Left lung (tissue), 10 donors: ENCODE data around the gene LDB2. TPM values are rescaled to one million over a fixed set of nuclear protein-coding genes. Genes with fewer than 3 reads are reported as not detected.

Experiments
- ATAC-seq: fragments of 200-7000 bp; cut with Tn5 transposase; one replicate; pipeline ENCODE4 v1.9.1; 2020; ENCODE audit warnings: moderate library complexity
- DNase-seq, 4 donors: peaks; one replicate each; pipeline ENCODE4 v3.0.0-alpha.2; 2013 to 2020
- H3K27ac ChIP-seq, 2 donors: fragments of 200-600 bp; sonication (generic) in 1 of 2; one replicate each; pipeline versions ENCODE4 v1.5.0 to v1.8.0; 2020 to 2021
- H3K27me3 ChIP-seq, 2 donors: fragments of 200-600 bp; sonication (generic) in 1 of 2; one replicate each; pipeline versions ENCODE4 v1.5.0 to v1.8.0; 2020 to 2021
- H3K36me3 ChIP-seq, 2 donors: fragments of 200-600 bp; sonication (generic) in 1 of 2; one replicate each; pipeline versions ENCODE4 v1.5.0 to v1.8.0; 2020 to 2021
- H3K4me1 ChIP-seq, 2 donors: fragments of 200-600 bp; one replicate each; pipeline ENCODE4 v1.8.0; 2021
- H3K4me3 ChIP-seq, 2 donors: fragments of 200-600 bp; sonication (generic) in 1 of 2; one replicate each; pipeline versions ENCODE4 v1.5.0 to v1.8.0; 2020 to 2021; ENCODE audit warnings: mild to moderate bottlenecking in 1 of 2
- H3K9me3 ChIP-seq, 2 donors: fragments of 200-600 bp; sonication (generic) in 1 of 2; one replicate each; pipeline versions ENCODE4 v1.5.0 to v1.8.0; 2020 to 2021
- intact Hi-C, 2 donors: fragments of 100-400 bp; cut with DNase I; formaldehyde crosslinking; loops; one replicate each; pipeline versions ENCODE4 v1.11.2 to v1.14.2; 2022
- polyA plus RNA-seq, 6 donors: library from polyadenylated mRNA; unstranded; fragments of 120-200 nt; gene quantifications; one replicate each; pipeline ENCODE4 v1.2.1, GENCODE V29; 2013; ENCODE audit not compliant: insufficient read length in 6 of 6
- total RNA-seq, 2 donors: library from RNA; stranded (reverse); fragmentation: NEBNext Ultra II Directional; extraction: Animal tissue kit (Norgen Biotek cat#: 25700); gene quantifications; one replicate each; pipeline ENCODE4 v1.2.1, GENCODE V29; 2021
- TF ChIP-seq, protein P1 (sequence below), 2 donors: fragments of 200-600 bp; sonication (generic) in 1 of 2; IDR thresholded peaks; one replicate each; pipeline versions ENCODE4 v1.5.0 to v1.8.0; 2021; ENCODE audit warnings: antibody characterized with exemption in 2 of 2
- donor health status: DM: no; HTN: yes; CAD: no.
- donor health status: DM: no; HTN: no; CAD: no.

LDB2 gene
- total and polyA plus RNA-seq, 8 donors = 37.7 to 97.0 (median 78.5) TPM

DNA sequence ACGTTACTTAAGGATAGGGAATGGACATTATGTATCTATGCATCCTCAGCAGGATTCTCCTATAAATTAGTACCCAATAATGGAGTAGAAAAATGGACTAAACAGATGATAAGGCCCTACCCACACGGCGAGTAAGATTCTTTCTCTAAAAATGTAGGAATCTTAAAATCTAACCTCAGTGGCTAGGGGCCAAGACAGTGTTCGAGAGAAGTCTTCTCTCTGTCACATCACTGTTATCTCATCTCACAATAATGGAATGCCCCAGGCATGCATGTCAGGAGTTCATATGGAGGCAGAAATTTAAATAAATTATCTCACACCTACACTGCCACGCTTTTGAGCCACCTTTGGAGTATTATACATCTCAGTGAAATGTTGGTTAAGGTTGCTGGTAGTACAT lies 132.9 kb downstream of the LDB2 start:
- H3K9me3 ChIP-seq = no peaks in the 10 kb centered on the region
- no peak overlapping the region for H3K27ac ChIP-seq
- no peak for DNase-seq
- intact Hi-C loops = no loop called here
- ATAC-seq = no peak
- peaks cover 0 to 2% of the 10 kb centered on the region in 2 donors for H3K4me1 ChIP-seq
- no peaks in the 10 kb centered on the region for H3K27me3 ChIP-seq
- H3K4me3 ChIP-seq = no peak overlapping the region
- H3K36me3 ChIP-seq = no peaks in the 10 kb centered on the region
- TF ChIP-seq, protein P1, sequence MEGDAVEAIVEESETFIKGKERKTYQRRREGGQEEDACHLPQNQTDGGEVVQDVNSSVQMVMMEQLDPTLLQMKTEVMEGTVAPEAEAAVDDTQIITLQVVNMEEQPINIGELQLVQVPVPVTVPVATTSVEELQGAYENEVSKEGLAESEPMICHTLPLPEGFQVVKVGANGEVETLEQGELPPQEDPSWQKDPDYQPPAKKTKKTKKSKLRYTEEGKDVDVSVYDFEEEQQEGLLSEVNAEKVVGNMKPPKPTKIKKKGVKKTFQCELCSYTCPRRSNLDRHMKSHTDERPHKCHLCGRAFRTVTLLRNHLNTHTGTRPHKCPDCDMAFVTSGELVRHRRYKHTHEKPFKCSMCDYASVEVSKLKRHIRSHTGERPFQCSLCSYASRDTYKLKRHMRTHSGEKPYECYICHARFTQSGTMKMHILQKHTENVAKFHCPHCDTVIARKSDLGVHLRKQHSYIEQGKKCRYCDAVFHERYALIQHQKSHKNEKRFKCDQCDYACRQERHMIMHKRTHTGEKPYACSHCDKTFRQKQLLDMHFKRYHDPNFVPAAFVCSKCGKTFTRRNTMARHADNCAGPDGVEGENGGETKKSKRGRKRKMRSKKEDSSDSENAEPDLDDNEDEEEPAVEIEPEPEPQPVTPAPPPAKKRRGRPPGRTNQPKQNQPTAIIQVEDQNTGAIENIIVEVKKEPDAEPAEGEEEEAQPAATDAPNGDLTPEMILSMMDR (IDR thresholded peaks at IDR 0.05) = no peak

DNA sequence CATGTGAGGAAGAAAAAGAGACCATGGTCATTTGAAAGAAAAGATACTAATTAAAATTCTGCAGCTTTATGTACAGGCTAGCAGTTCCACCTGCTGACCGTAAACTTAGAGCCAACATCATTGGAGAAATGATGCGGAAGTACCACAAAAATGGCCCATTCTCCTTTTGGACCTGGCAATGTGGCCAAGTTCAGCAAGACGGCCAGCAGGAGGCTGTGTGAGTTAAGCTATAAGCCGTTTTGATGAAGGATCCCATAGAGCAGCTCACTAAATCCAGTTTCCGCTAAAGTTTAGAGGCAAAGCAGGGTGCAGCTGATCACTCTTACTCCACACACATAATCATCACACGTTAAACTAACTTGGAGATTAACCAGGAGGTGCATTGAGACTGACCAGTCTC lies 133.8 kb downstream of the LDB2 start:
- no peak for ATAC-seq
- intact Hi-C loops = no loop called here
- H3K4me3 ChIP-seq = no peak overlapping the region
- H3K27me3 ChIP-seq = no peaks in the 10 kb centered on the region
- DNase-seq = no peak
- no peak overlapping the region for H3K27ac ChIP-seq
- H3K36me3 ChIP-seq = no peaks in the 10 kb centered on the region
- H3K9me3 ChIP-seq = no peaks in the 10 kb centered on the region
- H3K4me1 ChIP-seq = peaks cover 0 to 3% of the 10 kb centered on the region in 2 donors
- TF ChIP-seq, protein P1 (IDR thresholded peaks at IDR 0.05) = peak in 1 of 2 donors; percentile 25

DNA sequence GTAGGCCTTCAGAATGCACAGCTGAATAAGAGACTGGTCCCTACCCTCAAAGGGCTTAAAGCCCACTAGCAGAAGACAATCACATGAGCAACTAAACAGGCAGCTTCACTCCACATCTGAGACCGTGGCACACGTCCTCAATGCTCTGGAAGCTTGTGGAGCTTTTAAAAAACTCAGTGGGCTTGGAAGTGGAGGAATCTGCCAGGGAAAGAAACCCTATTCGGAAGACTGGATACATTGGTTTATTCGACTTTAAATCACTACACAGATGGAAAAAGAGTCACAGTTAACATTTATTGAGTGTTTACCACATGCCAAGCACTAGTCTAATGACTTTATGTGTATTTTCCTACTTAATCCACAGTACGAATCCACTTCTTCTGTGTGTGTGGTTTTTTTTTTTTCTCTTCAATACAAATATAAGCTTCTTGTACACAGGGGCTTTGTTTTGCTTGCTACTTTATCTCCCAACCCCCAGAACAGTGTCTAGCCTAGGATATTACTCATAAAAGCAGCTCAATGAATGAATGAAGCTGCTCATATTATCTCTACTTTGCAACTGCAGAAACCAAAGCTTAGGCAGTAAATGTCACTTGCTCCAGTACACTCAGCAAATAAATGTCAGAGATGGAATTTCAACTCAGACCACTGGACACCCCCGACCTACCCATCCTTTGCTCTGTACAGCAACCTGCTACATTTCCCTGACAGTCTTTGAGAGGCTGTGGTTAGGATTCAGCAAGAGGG lies 137.7 kb downstream of the LDB2 start:
- TF ChIP-seq, protein P1 (IDR thresholded peaks at IDR 0.05) = no peak
- no peak overlapping the region for H3K27ac ChIP-seq
- intact Hi-C loops = no loop called here
- H3K4me1 ChIP-seq = peaks cover 0 to 3% of the 10 kb centered on the region in 2 donors
- H3K4me3 ChIP-seq = no peak overlapping the region
- no peaks in the 10 kb centered on the region for H3K27me3 ChIP-seq
- H3K9me3 ChIP-seq = no peaks in the 10 kb centered on the region
- H3K36me3 ChIP-seq = no peaks in the 10 kb centered on the region
- DNase-seq (no peak), ATAC-seq (no peak)

DNA sequence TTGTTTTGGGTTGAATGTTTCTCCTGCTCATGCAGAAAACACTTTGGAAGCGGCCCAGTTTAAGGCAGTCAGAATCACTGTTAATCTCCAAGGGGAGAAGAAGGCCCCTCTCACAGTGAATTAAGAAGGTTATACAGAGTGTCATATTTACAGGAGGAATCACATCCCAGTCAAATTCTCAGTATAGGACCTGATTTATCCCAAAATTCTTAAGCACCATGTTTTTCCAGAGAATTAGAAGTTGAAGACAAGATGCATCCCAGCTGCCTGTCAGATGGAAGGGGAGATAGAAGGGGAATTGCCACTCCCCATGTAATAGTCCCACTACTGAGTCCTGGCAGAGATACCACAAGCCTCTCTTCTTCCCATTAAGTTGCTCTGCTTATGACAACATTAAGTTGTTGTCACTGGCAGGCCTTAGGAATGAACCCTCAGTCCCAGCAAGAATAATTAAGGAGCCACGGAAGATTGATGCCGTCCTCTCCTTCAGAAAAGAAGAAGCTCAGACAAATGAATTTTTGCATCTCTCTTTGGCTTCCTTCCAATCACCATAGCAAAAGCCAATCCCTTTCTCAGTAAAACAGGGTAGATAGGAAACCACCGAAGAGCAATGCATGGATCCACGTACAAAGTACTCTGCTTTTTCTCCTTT lies 138.4 kb downstream of the LDB2 start:
- intact Hi-C loops = no loop called here
- no peaks in the 10 kb centered on the region for H3K9me3 ChIP-seq
- ATAC-seq = no peak
- no peaks in the 10 kb centered on the region for H3K27me3 ChIP-seq
- peak in 2 of 4 donors; percentile 57 to 77 for DNase-seq
- peaks cover 0 to 3% of the 10 kb centered on the region in 2 donors for H3K4me1 ChIP-seq
- no peaks in the 10 kb centered on the region for H3K36me3 ChIP-seq
- no peak overlapping the region for H3K27ac ChIP-seq
- H3K4me3 ChIP-seq = no peak overlapping the region
- TF ChIP-seq, protein P1 (IDR thresholded peaks at IDR 0.05) = no peak

DNA sequence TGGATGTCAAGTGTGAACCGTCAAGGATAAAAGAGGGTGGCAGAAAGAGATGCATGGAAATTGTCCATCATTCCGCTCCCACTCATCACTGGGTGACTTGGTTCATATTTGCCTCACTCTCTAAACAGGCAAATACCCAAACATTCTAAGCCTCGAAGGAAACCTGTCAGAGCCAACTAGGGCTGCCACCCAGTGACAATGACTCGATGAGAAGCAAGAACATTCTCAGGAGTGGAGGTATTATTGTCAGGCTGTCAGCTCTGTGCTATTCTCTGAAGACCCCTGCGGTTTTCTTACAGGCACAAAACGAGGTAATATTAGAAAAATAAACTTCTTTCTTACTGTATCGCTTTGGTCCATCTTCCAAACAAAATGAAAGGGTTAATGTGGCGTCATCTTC lies 139.6 kb downstream of the LDB2 start:
- Histone ChIP-seq H3K9me3 (no peaks in the 10 kb centered on the region), H3K27me3 (no peaks in the 10 kb centered on the region), H3K36me3 (no peaks in the 10 kb centered on the region), H3K4me3 (no peak overlapping the region), H3K27ac (no peak overlapping the region), H3K4me1 (peaks cover 0 to 3% of the 10 kb centered on the region in 2 donors)
- intact Hi-C loops = no loop called here
- TF ChIP-seq, protein P1 (IDR thresholded peaks at IDR 0.05) = no peak
- ATAC-seq = no peak
- DNase-seq = no peak
